D721Med (cell line): Measurements from ENCODE around the gene GOPC.

ENCODE experiments used
- DNase-seq: peaks from one replicate; pipeline ENCODE4 v3.0.0; 2011; ENCODE audit warnings: low spot score; ENCODE audit not compliant: insufficient read length
- FAIRE-seq: peaks from 2 replicates; lab custom pipeline; 2011; peaks lifted over from hg19 to GRCh38; lab: Jason Lieb, UNC
- TF ChIP-seq, protein P1 (sequence below): IDR thresholded peaks from 2 replicates; pipeline ENCODE4 v1.5.1; 2012; ENCODE audit warnings: mild to moderate bottlenecking, control low read depth; ENCODE audit not compliant: insufficient read depth; ENCODE audit errors: missing control alignments

Gene GOPC

DNA sequence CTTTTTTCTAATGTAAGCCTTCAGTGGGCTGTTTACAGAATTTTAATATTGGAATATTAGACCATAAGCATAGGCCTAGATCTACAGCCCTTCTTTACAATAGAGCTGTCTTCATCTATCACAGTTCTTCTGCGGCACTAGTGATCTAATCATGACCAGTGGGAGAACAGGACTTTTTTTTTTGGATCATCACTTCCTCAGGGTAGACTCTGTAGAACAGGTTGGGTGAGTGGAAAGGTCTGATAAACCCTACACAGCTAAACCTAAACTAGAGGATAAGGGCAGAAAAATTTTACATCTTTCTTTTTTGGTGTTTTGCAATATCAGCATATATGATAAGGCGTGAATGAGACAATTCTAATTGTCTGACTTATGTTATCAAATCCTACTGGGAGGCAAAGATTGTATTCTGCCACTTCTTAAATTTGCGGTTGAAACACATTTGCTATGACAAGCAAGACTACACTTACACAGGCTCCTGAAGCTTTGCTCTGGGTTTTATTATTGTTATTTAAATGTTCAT, 52.2 kb downstream of the GOPC start:
- DNase-seq: no peak
- FAIRE-seq: no peak

DNA sequence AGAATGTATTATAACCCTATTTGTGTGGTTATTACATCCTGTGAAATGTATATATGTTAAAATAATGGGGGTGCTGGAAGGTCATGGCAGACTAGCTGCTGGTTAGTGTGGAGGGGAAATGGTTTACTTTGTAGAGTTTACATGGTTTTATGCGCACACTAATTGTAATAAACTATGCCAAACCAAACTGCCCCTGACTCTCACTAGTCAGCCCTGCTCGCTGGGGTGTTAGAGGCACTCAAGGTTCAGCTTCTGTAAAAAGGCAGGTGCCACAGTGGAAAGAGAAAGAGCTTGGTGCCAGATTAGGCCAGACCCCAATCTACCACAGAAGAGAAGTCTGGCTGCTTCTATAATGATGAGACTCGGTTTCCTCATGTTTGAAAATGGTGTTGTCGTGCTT, 52.7 kb downstream of the GOPC start:
- FAIRE-seq (no peak), DNase-seq (no peak)
- TF ChIP-seq, protein P1, sequence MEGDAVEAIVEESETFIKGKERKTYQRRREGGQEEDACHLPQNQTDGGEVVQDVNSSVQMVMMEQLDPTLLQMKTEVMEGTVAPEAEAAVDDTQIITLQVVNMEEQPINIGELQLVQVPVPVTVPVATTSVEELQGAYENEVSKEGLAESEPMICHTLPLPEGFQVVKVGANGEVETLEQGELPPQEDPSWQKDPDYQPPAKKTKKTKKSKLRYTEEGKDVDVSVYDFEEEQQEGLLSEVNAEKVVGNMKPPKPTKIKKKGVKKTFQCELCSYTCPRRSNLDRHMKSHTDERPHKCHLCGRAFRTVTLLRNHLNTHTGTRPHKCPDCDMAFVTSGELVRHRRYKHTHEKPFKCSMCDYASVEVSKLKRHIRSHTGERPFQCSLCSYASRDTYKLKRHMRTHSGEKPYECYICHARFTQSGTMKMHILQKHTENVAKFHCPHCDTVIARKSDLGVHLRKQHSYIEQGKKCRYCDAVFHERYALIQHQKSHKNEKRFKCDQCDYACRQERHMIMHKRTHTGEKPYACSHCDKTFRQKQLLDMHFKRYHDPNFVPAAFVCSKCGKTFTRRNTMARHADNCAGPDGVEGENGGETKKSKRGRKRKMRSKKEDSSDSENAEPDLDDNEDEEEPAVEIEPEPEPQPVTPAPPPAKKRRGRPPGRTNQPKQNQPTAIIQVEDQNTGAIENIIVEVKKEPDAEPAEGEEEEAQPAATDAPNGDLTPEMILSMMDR: no peak

More for the DNA sequence above, 52.2 kb downstream of the GOPC start:
- TF ChIP-seq, protein P1: no peak

DNA sequence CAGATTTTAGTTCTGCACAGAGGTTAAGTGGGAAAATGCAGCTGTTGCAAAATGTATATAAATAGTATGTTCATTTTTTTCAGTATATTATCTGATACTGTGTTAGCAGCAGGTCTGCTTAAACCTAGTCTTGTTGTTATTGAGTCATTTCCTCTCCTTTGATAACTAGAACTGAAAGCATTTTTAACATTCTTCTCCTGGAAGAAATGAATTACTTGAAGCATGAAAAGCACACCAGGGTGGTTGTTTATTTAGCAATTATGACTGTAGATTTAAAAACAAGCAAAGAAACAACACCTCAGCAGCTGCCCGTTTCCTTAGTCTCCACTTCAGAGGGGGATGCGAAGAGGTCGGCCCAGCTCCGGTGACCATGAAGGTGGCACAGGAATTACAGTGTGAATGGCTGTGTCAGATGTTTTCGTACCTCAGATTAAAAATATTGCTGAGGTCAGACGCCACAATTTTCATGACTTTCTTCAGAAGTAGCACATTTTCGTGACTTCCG, 53.5 kb downstream of the GOPC start:
- no peak for DNase-seq
- no peak for FAIRE-seq

DNA sequence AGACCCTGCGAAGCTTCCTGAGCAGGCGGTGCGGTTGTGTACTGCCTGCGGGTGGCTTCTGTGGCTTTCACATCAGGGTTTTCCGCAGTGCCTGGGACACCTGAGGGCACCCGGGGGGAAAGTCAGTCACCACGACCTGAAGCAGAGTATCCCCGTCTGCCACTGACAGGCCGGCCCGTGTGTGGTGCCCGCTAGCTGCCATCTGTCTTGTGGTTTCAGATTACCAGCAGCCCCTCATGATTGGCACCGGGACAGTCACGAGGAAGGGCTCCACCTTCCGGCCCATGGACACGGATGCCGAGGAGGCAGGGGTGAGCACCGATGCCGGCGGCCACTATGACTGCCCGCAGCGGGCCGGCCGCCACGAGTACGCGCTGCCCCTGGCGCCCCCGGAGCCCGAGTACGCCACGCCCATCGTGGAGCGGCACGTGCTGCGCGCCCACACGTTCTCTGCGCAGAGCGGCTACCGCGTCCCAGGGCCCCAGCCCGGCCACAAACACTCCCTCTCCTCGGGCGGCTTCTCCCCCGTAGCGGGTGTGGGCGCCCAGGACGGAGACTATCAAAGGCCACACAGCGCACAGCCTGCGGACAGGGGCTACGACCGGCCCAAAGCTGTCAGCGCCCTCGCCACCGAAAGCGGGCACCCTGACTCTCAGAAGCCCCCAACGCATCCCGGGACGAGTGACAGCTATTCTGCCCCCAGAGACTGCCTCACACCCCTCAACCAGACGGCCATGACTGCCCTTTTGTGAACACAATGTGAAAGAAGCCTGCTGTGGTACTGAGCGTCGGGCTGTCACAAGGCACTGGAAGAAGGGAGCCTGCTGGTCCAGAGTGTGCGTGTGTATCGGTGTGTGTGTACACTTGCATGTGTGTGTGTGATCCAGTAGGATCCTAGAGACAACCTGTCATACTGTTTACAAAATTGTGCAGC, 54.4 kb downstream of the GOPC start:
- TF ChIP-seq, protein P1: no peak
- DNase-seq (peak; percentile 44), FAIRE-seq (no peak)

More for the DNA sequence above, 53.5 kb downstream of the GOPC start:
- TF ChIP-seq, protein P1: no peak

DNA sequence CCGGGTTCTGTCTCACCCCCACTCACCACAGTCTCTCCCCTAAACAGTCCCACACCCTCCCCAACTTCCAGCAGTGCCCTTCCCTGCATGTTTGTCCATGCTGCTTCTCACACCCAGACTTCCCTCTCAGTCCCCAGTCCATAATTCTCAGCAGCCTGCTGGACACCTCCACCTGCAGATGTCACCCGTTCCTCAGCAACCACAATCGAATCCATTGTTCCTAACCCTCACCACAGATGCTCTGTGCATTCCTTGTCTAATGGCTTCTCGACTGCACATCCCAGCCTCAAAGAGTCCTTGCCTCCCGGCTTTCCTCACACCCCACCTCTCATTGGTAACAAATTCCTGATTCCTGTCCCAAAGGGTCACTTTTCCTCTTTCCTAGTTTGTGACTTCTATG, 55.6 kb downstream of the GOPC start:
- TF ChIP-seq, protein P1: no peak
- FAIRE-seq (no peak), DNase-seq (no peak)

GRCh38 chr6:117545161-117545595, 57.1 kb downstream of the GOPC start:
- no peak for FAIRE-seq
- TF ChIP-seq, protein P1: no peak
- DNase-seq: no peak
